NCI-H1105 treated with DMSO at 0.1 percent for 48 hours (cell line): ENCODE measurements around the gene EXTL2.
"Not testable (repeated sequence)": the region's sequence is repeated elsewhere in the genome, so short reads cannot be mapped to it uniquely, and the experiment has no call there.

ENCODE experiments used
- DNase-seq: peaks from one replicate; lab custom pipeline; 2025; lab: John Stamatoyannopoulos, UW

The EXTL2 gene

DNA sequence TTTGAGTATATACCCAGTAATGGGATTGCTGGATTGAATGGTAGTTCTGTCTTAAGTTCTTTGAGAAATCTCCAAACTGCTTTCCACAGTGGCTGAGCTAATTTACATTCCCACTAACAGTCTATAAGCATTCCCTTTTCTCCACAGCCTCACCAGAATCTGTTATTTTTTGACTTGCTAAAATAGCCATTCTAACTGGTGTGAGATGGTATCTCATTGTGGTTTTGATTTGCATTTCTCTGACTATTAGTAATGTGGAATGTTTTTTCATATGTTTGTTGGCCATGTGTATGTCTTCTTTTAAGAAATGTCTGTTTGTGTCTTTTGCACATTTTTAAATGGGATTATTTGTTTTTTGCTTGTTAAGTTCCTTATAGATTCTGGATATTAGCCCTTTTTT lies 39.5 kb downstream of the EXTL2 start:
- DNase-seq, result not testable (repeated sequence)

- DNase-seq, result no peak
Observed at GRCh38 chr1:100852976-100853375, 41.7 kb downstream of the EXTL2 start.

- DNase-seq, result no peak
Observed at GRCh38 chr1:100851726-100852125, 42.9 kb downstream of the EXTL2 start.

DNA sequence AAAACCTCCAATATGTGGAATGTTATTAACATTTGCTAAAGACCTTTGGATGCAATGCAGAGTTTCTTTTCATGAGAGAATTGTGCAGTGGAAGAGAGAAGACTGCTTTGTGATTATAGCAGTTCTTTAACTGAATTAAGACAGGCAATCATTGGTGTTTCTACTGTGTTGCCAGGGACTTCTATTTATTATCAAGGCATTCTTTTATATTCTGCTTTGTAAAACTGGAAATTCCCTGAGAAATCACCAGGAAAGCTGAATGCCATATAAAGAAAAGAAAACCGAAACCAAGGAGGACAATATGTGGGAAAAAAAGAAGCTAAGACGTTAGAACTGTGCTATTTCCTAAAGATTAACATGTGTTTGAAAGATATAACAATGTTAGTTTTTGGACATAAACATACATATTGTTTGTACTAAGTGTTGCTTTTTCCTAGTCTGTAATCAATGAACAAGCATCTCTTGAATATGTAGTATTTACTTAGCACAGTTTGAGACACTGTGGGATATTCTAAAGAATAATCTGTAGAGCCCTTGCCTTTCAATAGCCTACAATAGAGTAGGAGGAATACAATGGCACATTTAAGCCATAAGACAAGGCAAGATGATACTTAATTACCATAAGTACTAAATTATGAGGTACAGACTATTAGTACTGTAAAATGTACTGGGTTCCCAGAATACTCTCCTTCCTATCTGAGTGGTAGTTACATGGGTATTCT lies 47.1 kb downstream of the EXTL2 start:
- peak; percentile 15 for DNase-seq

- DNase-seq, result not testable (repeated sequence)
Observed at GRCh38 chr1:100843160-100843559, 51.5 kb downstream of the EXTL2 start.

DNA sequence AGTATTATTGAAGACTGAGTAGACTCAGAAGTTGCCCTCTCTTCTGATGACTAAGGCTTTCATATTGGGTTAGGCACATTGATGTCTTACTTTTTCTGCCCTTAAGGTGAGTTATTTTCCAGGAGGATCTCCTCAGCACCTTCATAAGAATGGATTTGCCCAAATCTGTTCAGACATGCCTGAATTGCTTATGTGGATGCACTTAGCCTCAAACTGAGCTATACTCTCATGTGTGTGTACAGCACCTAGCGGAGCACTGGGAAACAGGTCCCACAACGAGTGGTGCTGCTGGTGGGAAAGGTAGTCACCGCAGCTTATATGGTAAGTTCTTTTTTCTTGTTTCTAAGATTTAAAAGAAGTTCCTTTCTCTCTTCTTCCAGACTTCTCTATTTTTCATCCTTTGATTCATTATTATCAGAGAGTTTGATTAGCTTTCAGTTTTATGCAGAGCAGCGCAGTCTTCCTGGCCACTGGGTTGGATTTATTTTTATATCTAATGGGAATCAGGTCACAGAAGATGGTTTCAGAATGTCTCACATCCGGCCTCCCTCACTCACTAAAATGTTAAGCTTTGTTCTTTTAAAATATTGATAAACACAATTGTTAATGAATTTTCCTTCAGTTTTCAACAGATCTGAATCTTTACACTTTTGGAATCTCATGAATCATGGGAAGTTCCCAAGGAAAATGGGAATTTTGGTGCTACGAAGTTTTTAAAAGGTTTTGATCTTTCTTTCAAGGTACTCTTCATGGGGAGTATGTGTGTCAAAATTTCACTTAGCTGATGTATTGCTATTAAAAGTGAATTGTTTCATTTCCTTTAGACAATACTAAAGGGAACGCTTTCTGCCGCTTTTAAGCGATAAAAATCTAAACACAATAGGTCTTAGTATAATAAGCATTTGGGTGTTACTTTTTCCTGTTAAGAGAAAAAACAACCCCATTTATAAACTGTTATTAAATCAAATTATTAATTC lies 58.5 kb downstream of the EXTL2 start:
- no peak for DNase-seq

GRCh38 chr1:100834777-100835660 lies 59.6 kb downstream of the EXTL2 start:
- no peak for DNase-seq

GRCh38 chr1:100832694-100833428 lies 61.8 kb downstream of the EXTL2 start:
- no peak for DNase-seq

- not testable (repeated sequence) for DNase-seq
Observed at GRCh38 chr1:100825666-100826065, 69.0 kb downstream of the EXTL2 start.
